GM21447 (cell line): Measurements from ENCODE around the gene ZFAND3.
A peak's percentile ranks its signal among the peaks of the same experiment; 100 is the strongest.

Experiments used
- ATAC-seq: cut with Tn5 transposase; IDR thresholded peaks from one replicate; pipeline ENCODE4 v1.9.1; 2021; ENCODE audit not compliant: unreplicated experiment

The ZFAND3 gene, protein sequence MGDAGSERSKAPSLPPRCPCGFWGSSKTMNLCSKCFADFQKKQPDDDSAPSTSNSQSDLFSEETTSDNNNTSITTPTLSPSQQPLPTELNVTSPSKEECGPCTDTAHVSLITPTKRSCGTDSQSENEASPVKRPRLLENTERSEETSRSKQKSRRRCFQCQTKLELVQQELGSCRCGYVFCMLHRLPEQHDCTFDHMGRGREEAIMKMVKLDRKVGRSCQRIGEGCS

DNA sequence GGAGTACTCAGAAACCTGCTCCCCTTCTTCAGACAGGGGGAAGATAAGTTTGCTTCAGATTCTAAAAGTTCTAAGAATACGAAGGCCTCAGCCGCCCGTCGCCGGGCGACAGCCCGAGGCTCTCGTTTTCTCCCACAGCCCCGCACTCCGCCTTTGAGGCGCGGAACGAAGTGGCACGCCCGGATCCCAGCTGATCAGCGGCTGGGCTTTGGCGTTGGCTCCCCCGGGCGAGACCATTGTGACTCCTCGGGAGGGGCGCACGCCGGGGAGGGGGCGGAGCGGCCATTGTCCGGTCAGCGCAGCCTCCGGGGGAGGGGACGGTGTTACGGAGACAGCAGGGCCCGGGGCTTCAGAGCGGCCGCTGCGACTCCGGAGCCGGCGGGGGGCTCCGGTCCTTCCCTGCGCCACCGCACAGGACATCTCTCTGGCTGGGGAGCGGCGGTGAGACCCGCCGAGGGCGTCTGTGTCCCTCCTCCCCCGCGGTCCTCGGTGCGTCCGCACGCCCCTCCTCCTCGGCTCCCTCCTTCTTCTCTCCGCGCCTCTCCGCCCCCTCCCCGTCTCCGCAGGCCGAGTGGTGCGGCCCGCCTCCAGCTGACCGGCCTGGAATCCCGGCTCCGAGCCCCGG lies at the start of gene ZFAND3:
TSS of gene ZFAND3 (plus strand) at position 551 of the 625 bp plus-strand sequence. CDS start 219 bp downstream, outside the sequence.
- peak; percentile 75 for ATAC-seq

GRCh38 chr6:37774028-37774680 lies 45.4 kb upstream of the ZFAND3 start:
- no peak for ATAC-seq

DNA sequence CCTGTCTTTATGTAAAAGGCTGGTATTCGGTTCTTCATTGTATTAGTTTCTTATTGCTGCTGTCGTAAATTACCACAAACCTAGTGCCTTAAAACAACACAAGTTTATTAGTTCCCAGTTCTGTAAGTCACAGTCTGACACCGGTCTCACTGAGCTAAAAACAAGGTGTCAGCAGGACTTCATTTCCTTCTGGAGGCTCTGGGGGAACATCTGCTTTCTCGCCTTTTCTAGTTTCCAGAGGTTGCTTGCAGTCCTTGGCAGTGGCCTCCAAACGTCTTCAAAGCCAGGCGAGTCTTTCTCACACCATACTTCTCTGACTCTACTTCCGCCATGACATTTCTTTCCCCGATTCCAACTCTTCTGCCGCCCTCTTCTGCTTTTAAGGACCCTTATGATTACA lies 43.0 kb upstream of the ZFAND3 start:
- no peak for ATAC-seq

DNA sequence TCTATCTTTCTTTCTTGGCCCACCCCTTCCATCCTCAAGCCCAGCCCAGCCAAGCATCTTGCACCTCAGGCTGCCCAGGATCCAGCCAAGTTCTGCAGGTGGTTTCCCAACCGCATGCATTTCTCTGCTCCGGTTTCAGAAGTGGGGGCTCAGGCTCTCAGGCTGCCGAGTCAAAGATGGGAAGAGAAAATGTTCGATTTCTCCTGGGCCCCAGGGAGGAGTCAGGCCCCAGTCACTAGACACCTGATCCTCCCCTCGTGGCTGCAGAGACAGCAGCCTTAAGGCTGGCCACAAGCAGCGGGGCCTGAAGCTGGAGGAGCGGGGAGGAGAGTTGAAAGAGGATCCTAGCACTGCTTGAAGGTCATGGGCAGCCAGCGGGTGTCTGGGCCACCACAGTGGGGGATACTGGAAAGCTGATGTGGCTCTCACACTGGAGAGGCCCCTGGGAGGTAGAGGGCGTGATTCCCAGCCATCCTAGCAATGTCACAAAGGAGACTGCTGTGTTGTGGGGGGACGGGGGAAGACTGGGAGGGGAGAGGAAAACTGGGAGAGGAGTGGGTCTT lies 42.2 kb upstream of the ZFAND3 start:
- ATAC-seq = peak; percentile 47

- no peak for ATAC-seq
These were observed 40.3 kb upstream of the ZFAND3 start for GRCh38 chr6:37779111-37779800.

DNA sequence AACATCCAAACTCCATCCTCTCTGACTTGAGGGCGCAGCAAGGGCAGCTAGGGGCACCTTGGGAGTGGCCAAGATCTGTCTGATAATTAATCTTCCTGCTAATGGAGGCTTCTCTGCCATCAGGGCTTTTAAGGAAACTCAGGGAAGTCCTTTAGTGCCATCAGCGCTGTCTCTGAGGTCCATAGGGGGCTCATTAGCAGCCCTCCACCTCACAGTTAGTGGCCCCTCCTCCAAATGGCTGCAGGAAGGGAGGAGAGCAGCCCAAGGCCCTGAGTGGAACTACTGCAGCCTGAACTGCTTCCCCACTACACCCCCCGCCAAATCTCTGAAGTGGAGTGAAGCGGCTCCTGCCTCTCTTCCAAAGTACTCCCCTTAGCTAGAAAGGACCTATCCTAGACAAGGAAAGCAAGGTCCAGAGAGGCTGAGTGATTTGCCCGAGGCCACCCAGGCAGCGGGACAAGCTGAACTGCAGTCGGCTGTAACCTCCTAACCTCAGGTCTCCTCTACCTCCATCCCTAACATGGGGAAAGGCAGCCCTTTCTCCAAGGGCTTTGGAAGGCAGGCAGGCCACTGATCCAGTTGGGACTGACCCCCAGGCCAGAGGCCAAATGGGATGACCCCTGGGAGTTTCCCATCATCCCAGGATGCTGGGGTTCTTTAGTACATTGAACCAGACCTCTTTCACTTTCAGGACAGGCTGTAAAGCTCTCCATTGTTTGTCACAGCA lies 39.5 kb upstream of the ZFAND3 start:
- ATAC-seq = no peak

- no peak for ATAC-seq
These were observed 37.7 kb upstream of the ZFAND3 start for GRCh38 chr6:37781788-37782187.

- no peak for ATAC-seq
These were observed 36.3 kb upstream of the ZFAND3 start for GRCh38 chr6:37783025-37783855.

DNA sequence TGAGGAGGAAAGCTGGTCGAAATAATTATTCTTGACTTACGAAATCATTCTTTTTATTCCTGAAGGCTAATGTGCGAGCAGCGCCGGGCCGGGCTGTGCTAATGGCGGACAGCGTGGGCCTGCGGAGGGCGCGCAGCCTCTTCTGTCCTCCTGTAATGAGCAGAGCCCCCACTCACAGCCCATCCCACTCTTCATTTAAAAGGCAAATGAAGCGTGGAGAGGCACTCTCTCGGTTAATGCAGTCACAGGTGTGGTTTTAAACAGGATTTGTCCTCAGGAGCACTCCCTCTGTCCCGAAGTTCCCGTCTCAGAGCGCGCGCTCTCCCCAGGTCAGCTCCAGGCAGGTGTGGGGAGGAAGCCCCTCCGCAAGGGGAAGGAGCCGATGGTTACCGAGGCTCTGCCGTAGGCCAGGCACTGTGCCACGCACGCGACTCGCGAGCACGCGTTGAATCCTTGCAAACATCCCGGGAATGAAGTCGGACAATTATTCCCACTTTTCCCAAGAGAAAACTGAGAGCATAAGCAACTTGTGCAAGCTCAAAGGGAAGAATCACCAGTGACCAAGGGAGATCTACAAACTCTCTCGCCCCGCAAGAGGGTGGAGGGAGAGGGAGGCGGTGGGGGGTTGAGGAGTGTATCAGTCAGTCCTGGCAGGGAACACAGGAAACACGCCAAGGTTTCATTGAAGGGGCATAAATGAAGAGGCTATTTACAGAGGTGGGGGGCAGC lies 35.5 kb upstream of the ZFAND3 start:
- no peak for ATAC-seq

GRCh38 chr6:37784585-37784967 lies 35.0 kb upstream of the ZFAND3 start:
- ATAC-seq = no peak

DNA sequence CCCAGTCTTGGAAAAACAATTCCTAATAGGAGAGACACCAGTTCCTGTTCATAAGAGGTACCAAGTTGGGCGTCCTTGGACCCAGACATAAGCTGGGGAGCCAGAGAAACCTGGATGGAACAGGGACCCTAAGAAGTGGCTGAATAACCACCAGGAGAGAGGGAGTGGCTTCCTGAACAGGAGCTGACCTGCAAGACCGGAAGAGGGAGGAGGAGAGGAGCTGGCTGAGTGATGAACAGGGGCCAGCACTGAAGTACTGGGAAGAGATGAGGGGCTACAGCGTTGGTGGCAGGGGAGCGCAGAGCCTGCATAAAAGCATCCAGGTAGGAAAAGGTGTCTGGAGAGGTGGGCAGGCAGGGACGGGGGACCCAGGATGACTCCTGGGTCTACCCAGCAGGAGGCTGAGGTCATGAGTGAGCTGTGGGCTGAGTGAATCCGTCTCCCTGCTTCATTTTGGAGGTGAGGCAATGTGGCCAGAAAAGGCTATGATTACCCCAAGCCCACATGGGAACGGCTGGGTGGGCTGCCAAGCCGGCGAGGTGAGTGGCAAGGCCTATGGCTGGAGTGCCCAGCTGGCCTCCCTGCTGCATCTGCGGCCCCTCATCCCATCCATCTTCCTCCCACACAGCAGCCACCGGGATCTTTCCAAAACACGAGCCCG lies 34.4 kb upstream of the ZFAND3 start:
- no peak for ATAC-seq

- ATAC-seq = no peak
These were observed 33.8 kb upstream of the ZFAND3 start for GRCh38 chr6:37785663-37786270.

GRCh38 chr6:37787216-37787615 lies 32.3 kb upstream of the ZFAND3 start:
- no peak for ATAC-seq

- ATAC-seq = no peak
These were observed 31.3 kb upstream of the ZFAND3 start for GRCh38 chr6:37788259-37788658.

- peak; percentile 86 for ATAC-seq
These were observed 28.2 kb upstream of the ZFAND3 start for GRCh38 chr6:37791156-37791919.

DNA sequence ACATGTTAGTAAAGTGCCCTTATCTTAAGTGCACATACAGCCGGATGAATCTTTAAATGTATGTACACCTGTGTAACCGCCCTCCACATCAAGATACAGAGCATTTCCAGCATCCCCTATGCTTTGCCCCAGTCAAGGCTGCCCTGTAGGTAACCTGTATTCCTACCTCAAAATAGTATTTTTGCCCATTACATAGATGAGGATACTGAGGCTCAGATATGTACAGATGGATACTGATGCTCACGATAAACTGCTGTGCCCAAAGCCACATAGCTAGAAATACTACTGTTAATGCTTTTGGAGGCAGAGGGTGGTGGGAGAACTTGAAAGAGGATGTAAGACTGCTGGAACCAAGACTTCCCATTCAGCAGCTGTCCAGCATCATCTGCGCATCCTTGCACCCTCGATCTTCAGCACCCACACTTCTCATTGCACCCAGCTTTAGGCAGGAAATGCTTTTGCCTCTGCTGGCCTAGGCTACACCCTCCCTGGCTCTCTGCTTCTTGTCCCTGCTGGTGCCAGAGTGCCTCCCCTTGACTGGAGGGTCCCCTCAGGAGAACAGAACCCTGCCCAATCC lies 27.0 kb upstream of the ZFAND3 start:
- ATAC-seq = no peak

- ATAC-seq = no peak
These were observed 26.5 kb upstream of the ZFAND3 start for GRCh38 chr6:37793067-37793466.
